Measurements from ENCODE around the gene SERPINA6.
"Not testable (repeated sequence)": the region's sequence is repeated elsewhere in the genome, so short reads cannot be mapped to it uniquely, and the experiment has no call there.

SERPINA6 gene

DNA sequence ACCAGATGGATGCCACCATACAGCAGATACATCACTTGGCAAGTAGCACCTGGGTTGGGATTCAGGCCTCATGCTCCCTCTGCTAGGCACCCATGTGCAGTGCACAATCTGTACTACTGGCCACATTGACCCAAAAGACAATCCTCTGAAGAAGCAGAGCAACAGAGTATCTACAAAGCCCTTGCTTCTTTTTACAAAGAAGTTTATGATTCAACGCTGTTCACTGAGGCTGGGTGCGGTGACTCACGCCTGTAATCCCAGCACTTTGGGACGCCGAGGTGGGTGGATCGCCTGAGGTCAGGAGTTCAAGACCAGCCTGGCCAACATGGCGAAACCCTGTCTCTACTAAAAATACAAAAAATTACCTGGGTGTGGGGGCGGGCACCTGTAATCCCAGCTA lies 31.1 kb upstream of the SERPINA6 start:
- DNase-seq, result not testable (repeated sequence)

DNA sequence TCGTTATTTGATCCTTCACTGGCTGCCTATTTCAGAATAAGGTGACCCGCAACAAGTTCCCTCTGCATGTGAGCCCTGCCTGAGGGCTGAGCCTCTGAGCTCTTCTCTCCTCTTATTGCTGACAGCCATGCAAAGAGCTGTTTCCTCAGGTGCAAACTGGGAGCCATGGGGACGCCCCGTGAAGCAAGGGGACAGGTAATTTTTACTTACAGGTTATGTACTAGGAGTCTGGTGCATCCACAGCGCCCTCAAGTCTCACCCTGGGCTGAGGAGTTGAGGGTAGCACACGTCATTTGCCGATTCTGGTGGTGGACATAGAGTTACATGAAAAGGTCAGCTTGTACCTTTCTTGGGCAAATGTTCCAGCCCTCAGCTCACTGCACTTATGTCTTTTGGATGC lies 26.1 kb upstream of the SERPINA6 start:
- DNase-seq, result no peak

DNA sequence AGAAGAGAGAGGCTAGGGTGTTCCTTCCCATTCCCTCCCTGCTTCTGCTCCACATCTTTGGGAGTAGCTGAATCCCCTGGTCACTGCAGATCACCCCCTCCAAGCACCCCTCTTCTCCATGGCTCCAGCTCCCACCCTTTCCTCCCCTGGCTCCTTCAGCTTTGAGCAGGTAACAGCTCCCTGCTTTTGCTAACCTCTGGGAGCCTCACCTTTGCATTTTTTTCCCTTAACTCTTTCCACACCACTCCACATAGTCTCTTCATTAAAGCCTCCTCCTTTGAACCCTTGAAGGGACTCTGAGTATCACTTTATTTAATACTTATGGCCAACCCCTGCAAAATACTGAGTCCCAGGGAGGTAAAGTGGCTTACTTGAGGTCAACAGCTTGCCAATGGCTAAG lies 25.7 kb upstream of the SERPINA6 start:
- DNase-seq, result no peak

DNA sequence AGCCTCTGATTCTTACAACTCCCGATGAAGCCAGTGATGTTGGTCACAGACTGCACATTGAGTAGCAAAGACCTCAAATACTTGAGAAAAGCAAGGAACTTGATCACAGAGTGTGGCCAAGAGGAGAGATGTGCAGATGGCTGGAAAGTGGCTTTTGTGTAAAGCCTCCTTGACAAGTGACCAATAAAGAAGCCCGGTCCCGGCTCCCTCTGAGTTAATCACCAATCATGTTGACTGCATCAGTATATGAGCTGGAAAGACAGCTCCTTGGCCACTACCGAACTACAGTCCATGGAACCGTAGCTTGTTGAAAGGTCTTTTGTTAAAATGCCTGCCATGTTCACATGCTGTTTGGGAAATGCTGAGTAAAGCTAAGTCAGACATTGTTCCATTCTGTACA lies 23.7 kb upstream of the SERPINA6 start:
- DNase-seq, result no peak

DNA sequence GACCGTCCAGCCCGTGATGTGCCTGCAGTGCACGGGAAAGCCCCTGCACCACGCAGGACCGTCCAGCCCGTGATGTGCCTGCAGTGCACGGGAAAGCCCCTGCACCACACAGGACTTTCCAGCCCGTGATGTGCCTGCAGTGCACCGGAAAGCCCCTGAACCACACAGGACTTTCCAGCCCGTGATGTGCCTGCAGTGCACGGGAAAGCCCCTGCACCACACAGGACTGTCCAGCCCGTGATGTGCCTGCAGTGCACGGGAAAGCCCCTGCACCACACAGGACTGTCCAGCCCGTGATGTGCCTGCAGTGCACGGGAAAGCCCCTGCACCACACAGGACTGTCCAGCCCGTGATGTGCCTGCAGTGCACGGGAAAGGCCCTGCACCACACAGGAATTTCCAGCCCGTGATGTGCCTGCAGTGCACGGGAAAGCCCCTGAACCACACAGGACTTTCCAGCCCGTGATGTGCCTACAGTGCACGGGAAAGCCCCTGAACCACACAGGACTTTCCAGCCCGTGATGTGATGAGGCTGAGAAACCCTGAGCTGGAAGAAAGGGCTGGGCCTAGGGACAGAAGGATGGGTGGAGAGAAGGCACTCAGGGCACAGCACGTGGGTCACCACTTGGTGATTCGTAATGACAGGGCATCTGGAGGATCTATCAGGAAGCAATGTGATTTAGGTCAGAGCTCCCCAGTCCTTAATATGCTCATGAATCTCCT lies 23.1 kb upstream of the SERPINA6 start:
- peak; percentile 21 for DNase-seq

- DNase-seq, result peak; percentile 52
These were observed 22.4 kb upstream of the SERPINA6 start for GRCh38 chr14:94345344-94346064.

- no peak for DNase-seq
These were observed 21.3 kb upstream of the SERPINA6 start for GRCh38 chr14:94344389-94344788.

GRCh38 chr14:94343238-94344005 lies 20.3 kb upstream of the SERPINA6 start:
- no peak for DNase-seq

GRCh38 chr14:94342334-94342934 lies 19.3 kb upstream of the SERPINA6 start:
- peak; percentile 74 for DNase-seq

DNA sequence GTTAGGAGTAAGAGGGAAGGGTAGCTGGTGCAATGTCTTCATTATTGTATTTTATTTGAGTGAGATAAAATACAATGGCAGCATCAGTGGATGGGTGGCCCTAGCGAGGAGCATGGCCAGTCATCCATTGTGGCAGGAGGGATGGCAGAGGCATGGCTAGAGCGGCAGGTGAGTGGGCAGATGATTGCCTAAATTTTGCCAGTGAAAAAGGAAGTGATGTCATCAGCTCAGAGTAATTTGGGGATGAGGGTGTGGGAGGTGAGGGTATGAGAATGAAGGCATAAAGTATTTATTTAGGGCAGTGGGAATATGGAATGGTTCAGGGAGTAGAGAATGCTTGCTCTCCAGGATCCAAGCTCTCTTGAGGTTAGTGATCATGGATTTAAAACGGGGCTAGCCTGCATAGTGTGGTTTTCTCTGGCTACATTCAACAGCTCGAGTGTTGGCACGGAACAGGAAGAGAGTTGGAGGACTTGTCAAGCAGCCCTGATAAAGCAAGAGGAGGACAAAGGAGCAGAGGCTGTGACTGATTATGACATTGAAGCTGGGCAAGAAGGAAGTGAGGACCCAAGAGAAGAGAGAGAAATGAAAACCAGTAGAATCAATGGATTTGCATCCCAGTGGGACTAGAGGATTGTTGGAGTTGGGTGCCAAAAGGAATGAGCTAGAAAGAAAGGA lies 18.7 kb upstream of the SERPINA6 start:
- no peak for DNase-seq

DNA sequence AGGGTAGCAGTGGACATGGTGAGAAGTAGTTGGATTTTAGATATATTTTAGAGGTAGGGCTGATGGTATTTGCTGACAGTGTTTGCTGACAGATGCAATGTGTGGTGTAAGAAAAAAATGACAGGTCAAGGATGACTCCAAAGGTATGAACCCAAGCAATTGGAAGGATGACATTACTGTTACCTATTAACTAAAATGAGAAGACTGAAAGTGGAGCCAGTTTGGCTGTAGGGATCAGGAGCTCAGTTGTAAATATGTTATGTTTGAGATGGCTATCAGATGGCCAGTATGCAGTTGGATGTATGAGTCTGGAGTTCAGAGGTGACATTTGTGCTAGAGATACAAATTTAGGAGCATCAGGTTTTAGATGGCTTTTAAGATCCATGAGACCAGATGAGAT lies 17.4 kb upstream of the SERPINA6 start:
- no peak for DNase-seq

- no peak for DNase-seq
These were observed 14.9 kb upstream of the SERPINA6 start for GRCh38 chr14:94338023-94338422.

DNA sequence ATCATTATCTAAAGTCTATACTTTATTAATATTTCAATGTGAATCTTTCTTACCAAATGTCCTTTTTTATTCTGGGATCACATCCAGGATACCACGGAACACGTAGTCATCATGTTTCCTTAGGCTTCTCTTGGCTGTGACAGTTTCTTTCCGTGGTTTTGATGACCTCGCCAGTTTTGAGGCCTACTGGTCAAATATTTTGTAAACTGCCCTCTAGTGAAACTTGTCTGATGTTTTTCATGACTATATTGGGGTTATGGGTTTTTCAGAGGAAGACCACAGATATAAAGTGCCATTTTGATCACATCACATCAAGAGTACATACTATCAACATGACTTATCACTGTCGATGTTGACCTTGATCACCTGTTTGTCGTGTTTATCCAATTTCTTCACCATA lies 14.1 kb upstream of the SERPINA6 start:
- no peak for DNase-seq

DNA sequence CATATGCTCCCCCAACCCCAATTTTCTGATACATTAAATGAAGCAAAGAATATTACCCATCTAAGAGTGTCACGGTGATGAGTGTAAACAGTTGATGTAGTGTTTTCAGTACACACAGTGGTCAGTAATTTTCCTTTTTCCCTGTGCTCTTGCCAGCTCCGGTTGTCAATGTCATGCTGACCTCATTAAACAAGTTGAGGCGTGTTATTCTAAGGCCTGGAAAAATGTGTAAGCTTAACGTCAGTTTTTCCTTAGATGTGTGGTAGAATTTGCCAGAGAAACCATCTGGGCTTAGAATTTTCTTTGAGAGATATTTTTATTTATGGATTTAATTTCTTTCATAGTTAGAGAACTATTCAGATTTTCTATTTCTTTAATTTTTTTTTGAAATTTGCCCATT lies 11.7 kb upstream of the SERPINA6 start:
- no peak for DNase-seq

- DNase-seq, result no peak
These were observed 9.5 kb upstream of the SERPINA6 start for GRCh38 chr14:94332587-94332986.

- DNase-seq, result no peak
These were observed 9.0 kb upstream of the SERPINA6 start for GRCh38 chr14:94332063-94332583.

- no peak for DNase-seq
These were observed 8.3 kb upstream of the SERPINA6 start for GRCh38 chr14:94331462-94331861.

DNA sequence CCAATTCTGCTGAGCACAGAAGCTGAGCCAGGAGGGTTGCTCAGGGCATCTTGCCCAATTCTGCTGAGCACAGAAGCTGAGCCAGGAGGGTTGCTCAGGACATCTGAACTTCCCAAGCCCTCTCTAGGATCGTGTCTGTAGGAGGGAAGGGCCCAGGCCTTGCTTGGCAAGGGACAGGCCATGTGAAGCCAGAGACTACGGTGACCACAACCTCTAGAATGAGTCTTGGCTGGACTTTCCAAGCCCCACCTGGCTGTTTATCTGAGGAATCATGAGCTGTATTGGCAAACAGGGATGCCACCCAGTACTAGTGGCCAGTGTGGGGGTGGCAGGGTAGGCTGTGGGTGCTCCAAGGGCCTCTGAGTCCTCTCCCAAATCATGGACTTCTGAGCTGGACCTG lies 7.7 kb upstream of the SERPINA6 start:
- DNase-seq, result no peak

DNA sequence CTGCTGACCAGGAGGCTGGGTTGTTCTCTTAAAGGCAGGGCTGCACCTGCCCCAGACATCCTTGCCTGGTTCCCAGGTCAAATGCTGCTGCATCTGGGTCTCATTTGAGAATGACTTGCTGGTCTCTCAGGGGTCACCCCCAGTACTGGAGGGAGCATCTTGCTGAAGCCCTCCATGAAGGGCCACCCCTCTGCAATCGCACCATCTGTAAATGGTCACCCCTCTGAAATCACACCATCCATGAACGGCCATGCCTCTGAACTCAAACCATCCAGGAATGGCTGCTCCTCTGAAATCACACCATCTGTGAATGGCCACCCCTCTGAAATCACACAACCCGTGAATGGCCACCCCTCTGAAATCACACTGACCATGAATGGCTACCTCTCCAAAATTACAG lies 7.3 kb upstream of the SERPINA6 start:
- no peak for DNase-seq

GRCh38 chr14:94329857-94330256 lies 6.7 kb upstream of the SERPINA6 start:
- no peak for DNase-seq

- no peak for DNase-seq
These were observed 5.1 kb upstream of the SERPINA6 start for GRCh38 chr14:94328196-94328595.

GRCh38 chr14:94321421-94322271 lies 1.5 kb downstream of the SERPINA6 start:
- DNase-seq, result no peak

Data from T1000 (cell line).